Measurements from ENCODE around the gene E2F8.

Gene E2F8

DNA sequence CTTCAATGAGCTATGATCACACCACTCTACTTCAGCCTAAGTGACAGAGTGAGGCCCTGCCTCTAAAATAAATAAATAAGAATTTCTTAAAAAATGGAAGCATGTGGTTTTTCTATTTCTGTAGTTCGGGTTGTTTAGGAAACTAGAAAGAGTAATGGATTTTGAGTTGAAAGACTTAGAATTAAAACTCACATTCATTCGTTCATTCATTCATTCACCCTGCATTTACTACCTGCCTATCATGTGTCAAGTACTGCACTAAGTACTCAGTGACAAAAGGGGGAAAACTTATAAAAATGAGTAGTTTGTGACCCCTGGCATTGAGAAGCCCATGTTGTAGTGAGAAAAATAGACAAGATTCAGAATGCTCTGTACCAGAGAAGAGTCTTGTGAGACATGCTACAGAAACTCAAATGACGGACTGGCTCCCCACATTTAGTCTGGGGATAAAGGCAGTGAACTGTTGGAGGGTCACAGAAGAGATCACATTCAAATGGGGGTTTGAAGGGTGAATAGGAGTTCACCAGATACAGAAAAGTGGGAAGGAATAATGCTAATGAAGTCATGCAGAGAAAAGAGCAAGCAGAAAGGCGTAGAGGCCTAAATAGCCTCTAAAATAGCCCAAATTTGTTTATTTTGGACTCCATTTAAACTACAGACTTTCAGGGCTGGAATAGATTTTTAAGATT lies 46.0 kb downstream of the E2F8 start:
- Histone ChIP-seq H3K27ac (ENCODE audit: low read depth, low read length) (no peak overlapping the region), H3K27me3 (ENCODE audit: control insufficient read depth, low read length) (0 out of 2 replicates have a peak, but pooled peaks cover 2% of the 10 kb centered on the region), H3K4me2 (ENCODE audit: low read length) (no peak overlapping the region), H3K4me3 (ENCODE audit: low read length) (no peak overlapping the region), H3F3A (ENCODE audit: control insufficient read depth, insufficient read depth) (no peaks in the 10 kb centered on the region), H3K79me2 (ENCODE audit: control insufficient read depth, low read length) (no peaks in the 10 kb centered on the region), H3K9me3 (ENCODE audit: control insufficient read depth, insufficient read depth, low read length) (no peaks in the 10 kb centered on the region), H3K4me1 (ENCODE audit: control insufficient read depth, low read length) (no peaks in the 10 kb centered on the region), H4K20me1 (ENCODE audit: control insufficient read depth, insufficient read depth, low read depth, low read length) (no peaks in the 10 kb centered on the region), H3K9me2 (replicated peaks; ENCODE audit: control insufficient read depth, low read length) (no peaks in the 10 kb centered on the region), H3K36me3 (ENCODE audit: control insufficient read depth, low read length) (no peaks in the 10 kb centered on the region)
- TF ChIP-seq CTCF (IDR thresholded peaks at IDR 0.05; ENCODE audit: low read depth, low read length, poor library complexity, severe bottlenecking) (no peak), EZH2phosphoT487 (IDR thresholded peaks at IDR 0.05; ENCODE audit: borderline replicate concordance, low read length) (no peak)

DNA sequence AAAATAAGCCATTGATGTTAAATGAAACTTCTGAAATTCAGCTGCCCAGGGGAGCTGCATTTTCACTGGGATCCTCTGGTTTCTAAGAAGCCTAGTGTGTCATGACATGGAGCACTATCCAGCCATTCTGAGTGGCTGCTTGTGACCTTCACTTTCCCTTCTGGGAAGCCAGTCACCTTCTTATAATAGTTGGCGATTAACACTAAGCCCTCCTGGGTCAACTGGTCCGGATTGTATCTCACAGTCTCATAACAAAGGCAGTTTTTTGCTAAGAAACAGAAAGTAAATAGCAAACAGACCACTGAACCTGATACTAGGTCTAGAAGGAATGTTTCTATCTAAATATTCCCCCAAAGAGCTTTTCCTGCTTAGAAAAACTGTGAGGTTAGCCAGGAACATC lies 46.8 kb downstream of the E2F8 start:
- no peaks in the 10 kb centered on the region for H3K9me3 ChIP-seq (ENCODE audit: control insufficient read depth, insufficient read depth, low read length)
- no peaks in the 10 kb centered on the region for H3K9me2 ChIP-seq (replicated peaks; ENCODE audit: control insufficient read depth, low read length)
- H3K27me3 ChIP-seq (ENCODE audit: control insufficient read depth, low read length), result no peaks in the 10 kb centered on the region
- no peak overlapping the region for H3K4me2 ChIP-seq (ENCODE audit: low read length)
- H3K27ac ChIP-seq (ENCODE audit: low read depth, low read length), result no peak overlapping the region
- H3K79me2 ChIP-seq (ENCODE audit: control insufficient read depth, low read length), result no peaks in the 10 kb centered on the region
- H3K4me1 ChIP-seq (ENCODE audit: control insufficient read depth, low read length), result no peaks in the 10 kb centered on the region
- no peak overlapping the region for H3K4me3 ChIP-seq (ENCODE audit: low read length)
- H3K36me3 ChIP-seq (ENCODE audit: control insufficient read depth, low read length), result no peaks in the 10 kb centered on the region
- no peaks in the 10 kb centered on the region for H4K20me1 ChIP-seq (ENCODE audit: control insufficient read depth, insufficient read depth, low read depth, low read length)
- no peaks in the 10 kb centered on the region for H3F3A ChIP-seq (ENCODE audit: control insufficient read depth, insufficient read depth)
- TF ChIP-seq EZH2phosphoT487 (IDR thresholded peaks at IDR 0.05; ENCODE audit: borderline replicate concordance, low read length), result no peak
- no peak for TF ChIP-seq CTCF (IDR thresholded peaks at IDR 0.05; ENCODE audit: low read depth, low read length, poor library complexity, severe bottlenecking)

DNA sequence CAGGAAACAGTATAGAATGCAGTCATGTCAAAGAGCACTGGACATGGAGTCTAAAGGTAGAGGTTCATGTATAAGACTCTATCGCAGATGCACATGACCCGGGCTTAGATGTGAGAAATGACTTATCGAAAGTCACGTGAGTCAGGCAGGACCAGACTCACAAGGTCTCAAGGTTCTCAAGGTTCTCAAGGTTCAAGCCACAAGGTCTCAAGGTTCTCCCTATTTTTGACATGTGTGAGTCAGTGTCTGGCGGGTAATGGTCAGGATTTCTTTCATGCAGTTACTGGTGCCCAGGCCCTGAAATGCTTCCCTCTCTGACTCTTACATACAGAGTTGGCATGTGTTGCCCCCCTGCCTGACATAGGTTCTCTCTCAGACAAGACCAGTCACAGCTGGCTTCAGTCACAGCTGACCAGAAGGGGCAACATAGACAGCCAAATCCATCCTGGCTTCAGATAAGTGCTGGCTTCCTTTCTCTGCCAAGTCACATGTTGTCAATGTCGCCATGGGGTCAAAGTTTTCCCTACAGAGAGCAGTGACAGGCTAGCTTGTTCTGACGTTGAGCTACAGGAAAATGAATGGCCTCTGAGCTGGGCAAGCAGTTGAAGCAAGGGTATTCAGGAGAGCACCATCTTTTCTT lies 49.1 kb downstream of the E2F8 start:
- Histone ChIP-seq H3K4me1 (ENCODE audit: control insufficient read depth, low read length) (no peaks in the 10 kb centered on the region), H3K36me3 (ENCODE audit: control insufficient read depth, low read length) (no peaks in the 10 kb centered on the region), H3K79me2 (ENCODE audit: control insufficient read depth, low read length) (no peaks in the 10 kb centered on the region), H3K4me3 (ENCODE audit: low read length) (no peak overlapping the region), H3K4me2 (ENCODE audit: low read length) (no peak overlapping the region), H3K9me3 (ENCODE audit: control insufficient read depth, insufficient read depth, low read length) (no peaks in the 10 kb centered on the region), H3F3A (ENCODE audit: control insufficient read depth, insufficient read depth) (no peaks in the 10 kb centered on the region), H3K9me2 (replicated peaks; ENCODE audit: control insufficient read depth, low read length) (no peaks in the 10 kb centered on the region), H3K27ac (ENCODE audit: low read depth, low read length) (no peak overlapping the region), H3K27me3 (ENCODE audit: control insufficient read depth, low read length) (no peaks in the 10 kb centered on the region), H4K20me1 (ENCODE audit: control insufficient read depth, insufficient read depth, low read depth, low read length) (no peaks in the 10 kb centered on the region)
- no peak for TF ChIP-seq EZH2phosphoT487 (IDR thresholded peaks at IDR 0.05; ENCODE audit: borderline replicate concordance, low read length)
- no peak for TF ChIP-seq CTCF (IDR thresholded peaks at IDR 0.05; ENCODE audit: low read depth, low read length, poor library complexity, severe bottlenecking)
